ENCODE data around the gene ARHGAP11B.
"Not testable (repeated sequence)": the region's sequence is repeated elsewhere in the genome, so short reads cannot be mapped to it uniquely, and the experiment has no call there.

- TF ChIP-seq CTCF (conservative IDR thresholded peaks at IDR 0.05; ENCODE audit: low read length); EZH2phosphoT487 (IDR thresholded peaks at IDR 0.05; ENCODE audit: borderline replicate concordance, low read depth, low read length): not testable (repeated sequence)
These were observed 43.7 kb downstream of the ARHGAP11B start for GRCh38 chr15:30669621-30670020.

All from OCI-LY7 (cell line).